Ascending aorta (tissue), 2 donors: ENCODE results near the gene PCDHA12. TPM values are rescaled to one million over a fixed set of nuclear protein-coding genes. Genes with fewer than 3 reads are reported as not detected.

Experiments
- DNase-seq, 2 donors: peaks; one replicate each; pipeline ENCODE4 v3.0.0-alpha.2; 2019; ENCODE audit warnings: low spot score in 2 of 2
- H3K27ac ChIP-seq, 2 donors: fragments of 200-600 bp; sonication (generic); one replicate each; pipeline ENCODE4 v1.5.1; 2016 to 2017; ENCODE audit warnings: mild to moderate bottlenecking in 1 of 2
- H3K27me3 ChIP-seq: fragments of 200-600 bp; sonication (generic); one replicate; pipeline ENCODE4 v1.5.1; 2017
- H3K36me3 ChIP-seq, 2 donors: fragments of 200-600 bp; sonication (generic); one replicate each; pipeline ENCODE4 v1.5.1; 2016
- H3K4me1 ChIP-seq, 2 donors: fragments of 200-600 bp; sonication (generic); one replicate each; pipeline ENCODE4 v1.5.1; 2016 to 2017; ENCODE audit warnings: mild to moderate bottlenecking in 1 of 2
- H3K4me3 ChIP-seq, 2 donors: fragments of 200-600 bp; sonication (generic); one replicate each; pipeline ENCODE4 v1.5.1; 2016 to 2017; ENCODE audit warnings: mild to moderate bottlenecking in 1 of 2
- H3K9me3 ChIP-seq, 2 donors: fragments of 200-600 bp; sonication (generic); one replicate each; pipeline ENCODE4 v1.5.1; 2016
- intact Hi-C: fragments of 100-400 bp; cut with DNase I; formaldehyde crosslinking; loops from one replicate; pipeline ENCODE4 v1.15.1; 2023
- total RNA-seq: library from RNA; depleted of rRNA; stranded (reverse); fragments of >200 nt; gene quantifications from one replicate; pipeline ENCODE4 v1.1.0, GENCODE V29; 2016
- TF ChIP-seq, protein P1 (sequence below), 3 experiments: fragments of 200-600 bp in 2 of 3; fragments of 450-650 bp in 1 of 3; sonication (generic) in 2 of 3; IDR thresholded peaks; one replicate each; pipeline ENCODE4 v1.5.1; 2016 to 2019; ENCODE audit warnings: antibody characterized with exemption in 3 of 3, mild to moderate bottlenecking in 1 of 3, moderate library complexity in 1 of 3

PCDHA12 gene
- total RNA-seq, 1 donor from 2014 or later: not detected

DNA sequence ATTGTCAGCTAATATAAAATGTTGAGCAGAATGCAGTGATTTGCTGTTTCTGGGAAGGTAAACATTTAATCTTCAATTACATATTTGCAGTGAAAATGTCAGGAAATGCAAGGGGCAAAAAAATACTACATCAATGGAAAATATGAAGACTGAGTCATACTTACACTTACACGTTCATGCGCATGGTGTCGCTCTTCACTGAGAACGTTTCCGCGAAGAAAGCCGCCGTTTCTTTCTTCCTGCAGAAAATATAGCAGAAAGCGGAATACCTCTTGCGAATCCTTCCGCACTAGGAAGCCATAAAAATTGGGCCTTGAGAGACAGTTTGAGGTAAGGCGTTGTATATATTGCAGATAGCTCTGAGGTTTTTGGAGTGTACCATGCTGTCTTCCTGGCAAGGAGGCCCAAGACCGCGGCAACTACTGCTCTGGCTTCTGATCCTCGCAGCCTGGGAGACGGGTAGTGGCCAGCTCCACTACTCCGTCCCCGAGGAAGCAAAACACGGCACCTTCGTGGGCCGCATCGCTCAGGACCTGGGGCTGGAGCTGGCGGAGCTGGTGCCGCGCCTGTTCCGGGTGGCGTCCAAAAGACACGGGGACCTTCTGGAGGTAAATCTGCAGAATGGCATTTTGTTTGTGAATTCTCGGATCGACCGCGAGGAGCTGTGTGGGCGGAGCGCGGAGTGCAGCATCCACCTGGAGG lies 6.9 kb downstream of the PCDHA12 start, which contains the start of gene PCDHA13:
Gene PCDHA13, plus strand, starts transcription at position 236 of the 702 bp plus-strand sequence. Its CDS starts 145 bp downstream, at position 381.
- Histone ChIP-seq H3K4me1 (no peaks in the 10 kb centered on the region), H3K36me3 (no peaks in the 10 kb centered on the region), H3K4me3 (no peak within 1 kb of the TSS), H3K27me3 (no peaks in the 10 kb centered on the region), H3K9me3 (peaks cover 24 to 66% of the 10 kb centered on the region in 2 donors), H3K27ac (no peak within 1 kb of the TSS)
- DNase-seq: no peak
- intact Hi-C loops: no loop called here
- TF ChIP-seq, protein P1, sequence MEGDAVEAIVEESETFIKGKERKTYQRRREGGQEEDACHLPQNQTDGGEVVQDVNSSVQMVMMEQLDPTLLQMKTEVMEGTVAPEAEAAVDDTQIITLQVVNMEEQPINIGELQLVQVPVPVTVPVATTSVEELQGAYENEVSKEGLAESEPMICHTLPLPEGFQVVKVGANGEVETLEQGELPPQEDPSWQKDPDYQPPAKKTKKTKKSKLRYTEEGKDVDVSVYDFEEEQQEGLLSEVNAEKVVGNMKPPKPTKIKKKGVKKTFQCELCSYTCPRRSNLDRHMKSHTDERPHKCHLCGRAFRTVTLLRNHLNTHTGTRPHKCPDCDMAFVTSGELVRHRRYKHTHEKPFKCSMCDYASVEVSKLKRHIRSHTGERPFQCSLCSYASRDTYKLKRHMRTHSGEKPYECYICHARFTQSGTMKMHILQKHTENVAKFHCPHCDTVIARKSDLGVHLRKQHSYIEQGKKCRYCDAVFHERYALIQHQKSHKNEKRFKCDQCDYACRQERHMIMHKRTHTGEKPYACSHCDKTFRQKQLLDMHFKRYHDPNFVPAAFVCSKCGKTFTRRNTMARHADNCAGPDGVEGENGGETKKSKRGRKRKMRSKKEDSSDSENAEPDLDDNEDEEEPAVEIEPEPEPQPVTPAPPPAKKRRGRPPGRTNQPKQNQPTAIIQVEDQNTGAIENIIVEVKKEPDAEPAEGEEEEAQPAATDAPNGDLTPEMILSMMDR (IDR thresholded peaks at IDR 0.05): no peak

DNA sequence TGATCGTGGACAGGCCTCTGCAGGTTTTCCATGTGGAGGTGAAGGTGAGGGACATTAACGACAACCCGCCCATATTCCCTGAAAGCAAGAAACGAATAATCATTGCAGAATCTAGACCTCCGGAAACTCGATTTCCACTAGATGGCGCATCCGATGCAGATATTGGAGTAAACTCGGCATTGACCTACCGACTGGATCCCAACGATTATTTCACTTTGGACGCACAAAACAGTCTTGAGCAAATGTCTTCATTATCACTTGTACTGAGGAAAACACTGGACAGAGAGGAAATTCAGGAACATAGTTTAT lies 7.4 kb downstream of the PCDHA12 start:
- H3K36me3 ChIP-seq: no peaks in the 10 kb centered on the region
- peaks cover 19 to 61% of the 10 kb centered on the region in 2 donors for H3K9me3 ChIP-seq
- H3K4me3 ChIP-seq: no peak overlapping the region
- intact Hi-C loops: no loop called here
- DNase-seq: no peak
- no peaks in the 10 kb centered on the region for H3K4me1 ChIP-seq
- no peaks in the 10 kb centered on the region for H3K27me3 ChIP-seq
- TF ChIP-seq, protein P1 (IDR thresholded peaks at IDR 0.05): no peak
- H3K27ac ChIP-seq: no peak overlapping the region

GRCh38 chr5:140883373-140883772 lies 8.3 kb downstream of the PCDHA12 start:
- Histone ChIP-seq H3K36me3 (no peaks in the 10 kb centered on the region), H3K4me3 (no peak overlapping the region), H3K27me3 (no peaks in the 10 kb centered on the region), H3K27ac (no peak overlapping the region), H3K9me3 (peaks cover 19 to 53% of the 10 kb centered on the region in 2 donors), H3K4me1 (no peaks in the 10 kb centered on the region)
- DNase-seq: no peak
- TF ChIP-seq, protein P1 (IDR thresholded peaks at IDR 0.05): no peak
- intact Hi-C loops: no loop called here

DNA sequence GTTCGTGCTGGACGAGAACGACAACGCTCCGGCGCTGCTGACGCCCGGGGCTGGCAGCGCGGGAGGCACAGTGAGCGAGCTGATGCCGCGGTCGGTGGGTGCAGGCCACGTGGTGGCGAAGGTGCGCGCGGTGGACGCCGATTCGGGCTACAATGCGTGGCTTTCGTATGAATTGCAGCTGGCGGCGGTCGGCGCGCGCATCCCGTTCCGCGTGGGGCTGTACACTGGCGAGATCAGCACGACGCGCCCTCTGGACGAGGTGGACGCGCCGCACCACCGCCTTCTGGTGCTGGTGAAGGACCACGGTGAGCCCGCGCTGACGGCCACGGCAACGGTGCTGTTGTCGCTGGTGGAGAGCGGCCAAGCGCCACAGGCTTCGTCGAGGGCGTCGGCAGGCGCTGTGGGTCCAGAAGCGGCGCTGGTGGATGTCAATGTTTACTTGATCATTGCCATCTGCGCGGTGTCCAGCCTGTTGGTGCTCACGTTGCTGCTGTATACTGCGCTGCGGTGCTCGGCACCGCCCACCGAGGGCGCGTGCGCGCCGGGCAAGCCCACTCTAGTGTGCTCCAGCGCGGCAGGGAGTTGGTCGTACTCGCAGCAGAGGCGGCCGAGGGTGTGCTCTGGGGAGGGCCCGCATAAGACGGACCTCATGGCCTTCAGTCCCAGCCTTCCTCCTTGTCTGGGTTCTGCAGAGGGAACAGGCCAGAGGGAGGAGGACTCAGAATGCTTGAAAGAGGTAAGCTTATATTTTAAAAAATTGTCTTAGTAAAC lies 9.0 kb downstream of the PCDHA12 start:
- TF ChIP-seq, protein P1 (IDR thresholded peaks at IDR 0.05): no peak
- H3K9me3 ChIP-seq: peaks cover 19 to 48% of the 10 kb centered on the region in 2 donors
- DNase-seq: no peak
- intact Hi-C loops: no loop called here
- H3K4me1 ChIP-seq: no peaks in the 10 kb centered on the region
- H3K4me3 ChIP-seq: no peak overlapping the region
- H3K36me3 ChIP-seq: no peaks in the 10 kb centered on the region
- H3K27me3 ChIP-seq: no peaks in the 10 kb centered on the region
- H3K27ac ChIP-seq: no peak overlapping the region

DNA sequence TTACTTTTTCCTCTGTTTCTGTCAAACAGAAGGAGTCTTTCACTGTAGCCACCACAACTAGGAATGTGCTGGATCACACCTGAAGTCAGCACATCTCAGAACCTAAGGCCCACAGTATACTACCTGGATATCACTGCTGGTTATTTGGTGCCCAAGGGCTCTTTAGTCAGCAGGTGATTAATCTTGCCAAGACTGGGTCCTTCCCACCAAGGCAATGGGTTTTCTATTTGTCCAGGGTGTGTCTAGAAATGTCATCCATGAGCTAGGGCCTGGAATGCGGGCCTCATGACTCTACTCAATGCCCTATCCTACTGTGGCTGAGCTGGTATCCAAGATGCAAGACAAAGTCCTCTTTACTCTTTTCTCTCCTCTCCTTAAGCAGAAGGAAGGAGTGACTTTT lies 41.2 kb downstream of the PCDHA12 start:
- Histone ChIP-seq H3K27me3 (no peaks in the 10 kb centered on the region), H3K9me3 (peaks cover 0 to 4% of the 10 kb centered on the region in 2 donors), H3K4me1 (no peaks in the 10 kb centered on the region), H3K36me3 (no peaks in the 10 kb centered on the region), H3K4me3 (no peak overlapping the region), H3K27ac (no peak overlapping the region)
- TF ChIP-seq, protein P1 (IDR thresholded peaks at IDR 0.05): no peak
- intact Hi-C loops: no loop called here
- DNase-seq: no peak
